Stimulated activated CD4-positive, alpha-beta T cell treated with anti-CD3 and anti-CD28 coated beads, Interleukin-1b, Interleukin-23, amount 100 ng/mL, for 1 hour (primary cell): ENCODE data around the gene KCNH1.

ENCODE experiments used
- DNase-seq, 2 donors: peaks; one replicate each; pipeline ENCODE4 v3.0.0-alpha.2; 2020; ENCODE audit warnings: low read depth in 2 of 2

The KCNH1 gene

GRCh38 chr1:210711825-210712612 is 421.9 kb downstream of the KCNH1 start:
- no peak for DNase-seq

DNA sequence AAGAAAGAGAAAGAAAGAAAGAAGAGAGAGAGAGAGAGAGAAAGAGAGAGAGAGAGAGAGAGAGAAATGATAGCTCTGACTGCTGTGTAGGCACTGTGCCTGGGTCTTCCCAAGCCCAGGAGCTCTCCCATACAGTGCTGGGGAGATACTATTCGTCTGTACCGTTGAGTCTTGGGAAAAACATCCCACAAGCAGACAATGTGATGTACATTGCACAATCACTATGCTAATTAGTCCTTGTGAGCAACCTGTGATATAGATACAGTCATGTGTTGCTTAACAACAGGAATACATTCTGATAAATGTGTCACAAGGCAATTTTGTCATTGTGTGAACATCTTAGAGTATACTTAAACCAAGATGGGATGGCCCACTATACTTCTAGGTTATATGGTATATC is 424.2 kb downstream of the KCNH1 start:
- no peak for DNase-seq

DNA sequence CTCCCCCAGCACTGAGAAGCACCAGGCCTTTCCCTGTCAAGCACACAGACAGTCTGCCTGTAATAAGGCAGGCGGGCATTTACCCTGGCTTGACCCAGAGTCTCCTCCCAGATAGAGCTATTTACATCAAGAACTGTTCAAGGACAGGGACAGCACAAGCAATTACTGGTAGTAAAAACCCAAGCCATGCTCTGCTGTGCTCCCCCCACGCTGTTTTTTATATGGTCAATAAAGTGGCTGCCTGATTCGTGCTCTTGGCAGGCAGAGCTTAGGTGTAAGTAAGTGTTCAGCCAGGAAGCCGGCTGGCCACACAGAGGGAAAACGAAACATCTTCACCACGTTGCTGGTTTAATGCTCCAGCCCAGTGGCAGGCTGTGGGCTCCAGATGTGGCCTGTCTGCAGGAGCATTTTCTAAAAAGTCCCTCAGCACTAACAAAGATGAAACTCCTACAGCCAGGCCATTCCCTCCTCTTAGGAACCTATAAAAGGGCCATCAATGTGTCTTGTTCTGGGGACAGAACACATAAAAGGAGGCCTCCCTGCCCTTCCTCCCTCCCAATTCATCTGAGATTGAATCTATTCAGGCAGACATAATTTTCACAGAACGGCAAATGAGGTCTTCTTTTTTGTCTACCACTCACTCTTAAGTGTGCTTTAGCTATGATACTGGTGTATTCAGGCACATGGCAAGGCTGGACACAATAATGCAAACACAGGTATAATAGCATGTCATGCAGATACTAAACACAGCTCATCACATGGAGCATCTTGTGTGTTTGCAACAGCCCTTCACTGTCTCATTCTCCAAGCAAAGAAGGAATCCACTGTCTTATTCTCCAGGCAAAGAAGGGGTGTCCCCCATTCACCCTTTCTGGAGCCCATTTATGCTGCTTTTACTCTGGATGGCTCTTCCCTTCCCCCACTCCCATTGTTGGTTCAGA is 426.4 kb downstream of the KCNH1 start:
- DNase-seq: no peak

- no peak for DNase-seq
Measured at GRCh38 chr1:210706246-210706645, 427.7 kb downstream of the KCNH1 start.

DNA sequence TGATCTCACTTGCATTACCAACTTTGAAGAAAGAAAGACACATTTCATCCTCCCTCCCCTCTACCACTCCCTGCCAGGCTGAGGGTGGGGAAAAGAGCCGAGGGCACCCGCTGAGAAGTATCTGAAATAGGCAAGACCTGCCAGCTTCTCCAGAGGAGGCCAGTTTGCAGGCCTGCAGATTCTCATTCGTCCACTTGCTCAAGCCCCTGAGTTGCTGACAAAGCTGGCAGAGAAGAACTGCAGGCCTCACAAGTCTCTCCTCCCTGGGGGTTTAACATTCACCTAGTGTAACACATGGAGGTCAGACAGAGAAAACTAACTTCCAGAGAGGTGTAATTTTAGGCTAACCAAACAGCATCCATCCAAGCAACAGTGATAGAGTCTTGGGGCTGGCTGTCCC is 428.9 kb downstream of the KCNH1 start:
- DNase-seq: no peak

DNA sequence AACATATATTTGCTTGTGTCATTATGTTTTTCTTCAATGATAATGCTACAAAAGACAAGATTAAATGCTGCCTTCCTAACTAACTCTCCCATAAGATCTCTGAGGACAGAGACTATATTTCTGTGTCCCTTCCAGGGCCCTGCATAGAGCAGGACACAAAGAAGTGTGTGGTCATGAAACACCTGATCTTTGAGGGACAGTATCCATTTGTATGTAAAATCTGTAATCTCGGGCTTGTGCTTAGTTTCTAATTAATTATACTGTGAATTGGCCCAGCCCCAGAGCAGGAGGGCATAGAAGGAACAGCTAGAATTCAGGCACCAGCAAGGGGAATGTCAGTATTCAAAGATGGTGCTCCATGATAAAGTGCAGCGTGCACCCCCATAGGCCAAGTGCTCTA is 430.4 kb downstream of the KCNH1 start:
- DNase-seq: no peak

GRCh38 chr1:210702506-210702905 is 431.4 kb downstream of the KCNH1 start:
- DNase-seq: no peak

DNA sequence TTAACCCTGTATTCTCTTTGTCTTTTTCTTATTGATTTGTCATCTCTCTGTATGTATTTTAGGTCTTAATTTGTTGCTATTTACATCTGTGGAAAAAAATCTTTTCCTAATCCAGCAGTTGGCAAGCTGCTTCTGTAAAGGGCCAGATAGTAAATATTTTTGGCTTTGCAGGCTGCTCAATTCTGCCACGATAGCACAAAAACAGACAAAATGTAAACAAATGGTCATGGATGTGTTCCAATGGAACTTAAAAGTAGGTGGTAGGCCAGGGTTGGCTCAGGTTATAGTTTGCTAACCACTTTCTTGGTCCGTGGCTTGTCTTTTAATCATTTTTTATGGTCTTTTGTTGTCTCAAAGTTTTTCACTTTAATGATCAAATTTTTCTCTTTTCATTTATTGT is 433.4 kb downstream of the KCNH1 start:
- no peak for DNase-seq

GRCh38 chr1:210700083-210700482 is 433.9 kb downstream of the KCNH1 start:
- no peak for DNase-seq

DNA sequence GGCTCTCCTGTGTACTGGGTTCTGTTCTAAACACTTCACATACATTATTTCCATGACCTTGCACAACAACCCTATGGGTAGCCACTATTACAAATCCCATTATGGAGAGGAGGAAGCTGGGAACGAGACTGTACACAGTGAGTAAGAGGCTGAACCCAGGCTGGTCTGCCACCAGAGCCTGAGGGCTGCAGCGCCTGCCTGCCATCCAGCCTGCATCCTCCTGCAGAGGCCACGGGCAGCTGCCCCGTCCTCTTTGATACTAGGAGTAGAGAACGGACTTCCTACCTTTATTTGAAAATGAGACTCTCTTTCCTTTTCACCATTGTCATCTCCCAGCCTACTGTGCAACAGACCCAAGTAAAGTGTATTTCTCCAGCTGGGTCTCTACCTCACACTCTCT is 435.3 kb downstream of the KCNH1 start:
- DNase-seq: no peak

DNA sequence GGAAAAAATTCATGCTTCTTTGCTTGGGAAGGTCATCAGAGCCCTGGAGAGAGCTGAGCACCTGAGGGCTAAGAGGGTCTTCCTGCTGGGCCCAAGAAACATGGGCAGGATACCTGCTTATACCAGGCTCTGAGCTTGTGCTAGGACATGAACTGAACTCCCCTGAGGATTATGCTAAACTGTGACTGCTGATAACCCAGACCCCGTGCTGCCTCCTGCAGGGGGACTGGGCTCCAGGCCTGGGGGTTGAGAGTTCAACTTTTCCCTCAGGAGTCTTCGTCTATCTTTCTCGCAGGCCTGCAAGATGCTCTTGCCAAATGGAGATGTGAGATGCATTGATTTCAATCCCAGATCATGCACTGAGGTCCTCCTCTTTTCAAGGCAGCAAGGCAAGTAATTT is 436.8 kb downstream of the KCNH1 start:
- DNase-seq: no peak

GRCh38 chr1:210696709-210697108 is 437.2 kb downstream of the KCNH1 start:
- DNase-seq: no peak

GRCh38 chr1:210695026-210695425 is 438.9 kb downstream of the KCNH1 start:
- no peak for DNase-seq

- no peak for DNase-seq
Measured at GRCh38 chr1:210692796-210693195, 441.2 kb downstream of the KCNH1 start.

DNA sequence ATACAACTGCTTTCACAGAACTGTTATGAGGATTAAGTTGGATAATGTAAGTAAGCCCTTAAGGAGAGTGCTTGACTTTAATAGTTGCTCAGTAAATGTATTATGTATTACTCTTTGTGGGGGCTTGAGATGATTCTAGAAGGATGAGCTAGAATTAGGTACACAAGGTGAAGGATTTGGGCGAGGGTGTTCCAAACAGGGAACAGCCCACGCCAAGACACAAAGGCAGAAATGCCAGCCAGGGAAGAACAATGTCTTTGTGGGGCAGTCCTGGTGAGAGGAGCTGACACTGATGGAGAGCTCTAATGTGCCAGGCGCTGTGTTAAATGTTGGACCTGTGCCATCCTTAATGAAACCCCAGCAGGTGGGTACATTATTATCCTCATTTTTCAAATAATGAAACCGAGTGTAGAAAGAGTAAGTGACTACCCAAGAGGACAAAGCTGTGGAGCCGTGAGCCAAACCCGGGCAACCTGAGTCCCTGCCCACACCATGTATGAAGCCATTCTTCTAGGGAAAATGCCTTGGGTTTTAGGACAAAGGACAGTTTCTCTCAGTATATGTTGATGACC is 442.8 kb downstream of the KCNH1 start:
- DNase-seq: no peak

- DNase-seq: no peak
Measured at GRCh38 chr1:210690236-210690635, 443.7 kb downstream of the KCNH1 start.

DNA sequence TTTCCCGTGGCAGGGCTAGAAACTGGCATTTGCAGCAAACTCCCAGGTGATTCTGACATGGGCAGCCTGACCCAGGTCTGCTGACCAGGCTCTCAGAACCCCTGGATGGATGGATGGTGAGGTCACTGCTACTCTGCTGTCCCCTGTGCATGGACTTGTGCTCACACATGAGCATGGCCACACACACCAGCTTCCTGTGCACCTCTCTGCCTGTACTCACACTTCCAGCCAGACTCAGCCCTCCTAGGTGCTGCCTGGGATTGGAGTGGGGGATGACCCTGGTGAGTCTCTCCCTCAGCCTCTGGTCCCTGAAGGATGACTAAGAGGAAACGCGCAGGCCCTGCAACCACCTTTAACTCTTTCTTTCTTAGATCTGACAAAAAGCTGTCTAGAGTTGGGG is 444.1 kb downstream of the KCNH1 start:
- no peak for DNase-seq

DNA sequence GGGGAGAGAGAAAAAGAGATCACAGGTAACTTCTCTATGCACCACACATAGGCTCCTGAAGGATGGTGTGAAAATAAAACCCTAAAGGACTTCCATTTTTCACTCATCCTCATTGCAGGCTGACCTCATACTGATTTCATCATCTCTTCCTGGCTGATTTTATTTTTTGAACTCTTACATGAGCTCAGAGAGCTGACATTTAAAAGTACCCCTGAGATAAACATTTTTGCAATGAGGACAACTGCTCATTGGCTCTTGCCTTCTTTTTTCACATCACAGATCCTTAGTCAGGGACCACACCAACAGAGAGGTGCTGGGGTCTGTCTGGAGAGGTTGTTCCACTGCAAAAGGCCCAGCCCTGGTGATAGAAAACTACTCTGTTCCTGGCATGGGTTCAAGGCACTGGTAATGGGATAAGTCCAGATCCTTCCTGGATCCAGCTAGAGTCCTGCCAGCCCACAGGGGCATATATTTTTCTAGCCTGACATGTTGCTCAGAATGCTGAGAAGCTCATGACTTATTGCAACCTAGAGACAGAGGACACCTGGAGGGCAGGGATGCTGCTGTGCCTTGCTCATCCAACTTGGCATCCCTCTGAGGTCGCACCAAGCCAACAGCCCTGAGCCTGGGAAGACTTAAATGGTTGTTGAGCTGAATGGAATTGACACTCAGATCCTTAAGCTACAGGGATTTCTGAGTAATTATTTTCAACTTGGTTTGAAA is 445.3 kb downstream of the KCNH1 start:
- no peak for DNase-seq

GRCh38 chr1:210687582-210688279 is 446.2 kb downstream of the KCNH1 start:
- DNase-seq: no peak

DNA sequence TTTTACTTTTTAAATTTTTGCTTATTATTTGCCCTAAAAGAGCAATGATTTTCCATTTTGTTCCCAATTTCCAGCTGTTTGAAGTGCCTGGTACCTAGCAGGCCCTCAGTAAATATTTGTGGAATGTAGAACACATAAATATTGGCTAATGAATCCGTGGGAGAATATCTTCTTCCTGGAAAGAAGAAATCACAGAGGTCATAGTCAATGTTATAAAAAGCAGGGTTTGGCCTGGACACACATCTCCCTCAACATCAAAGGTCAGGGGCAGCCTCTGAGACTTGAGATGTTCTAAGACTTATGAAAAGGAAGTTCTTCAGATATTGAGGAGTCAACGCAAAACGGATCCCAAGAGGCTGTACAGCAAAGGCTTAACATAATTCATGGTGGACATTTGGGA is 447.1 kb downstream of the KCNH1 start:
- DNase-seq: no peak

DNA sequence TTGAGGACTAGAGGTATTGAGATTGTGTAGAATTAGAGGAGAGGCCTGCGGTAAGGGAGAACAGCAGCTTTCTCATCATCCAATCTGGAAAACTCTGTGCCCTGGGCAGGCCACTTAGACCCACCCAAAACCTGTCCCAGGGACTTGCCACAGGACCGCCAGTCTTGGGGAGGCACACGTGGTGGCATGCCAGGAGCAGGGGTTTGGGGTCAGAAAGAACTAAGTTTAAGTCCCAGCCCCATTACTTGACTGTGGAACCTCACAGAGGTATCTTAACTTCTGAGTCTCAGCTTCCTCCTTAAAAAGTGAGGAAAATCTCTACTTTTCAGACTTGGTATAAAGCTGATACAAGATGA is 448.7 kb downstream of the KCNH1 start:
- DNase-seq: no peak
